SJSA1 (cell line): ENCODE results near the gene CST9L. TPM values are rescaled to one million over a fixed set of nuclear protein-coding genes. Genes with fewer than 3 reads are reported as not detected.
"Not testable (repeated sequence)": the region's sequence is repeated elsewhere in the genome, so short reads cannot be mapped to it uniquely, and the experiment has no call there.

Experiments used
- DNase-seq, 2 experiments: peaks; one replicate each; pipeline ENCODE4 v3.0.0-alpha.2; 2015 to 2020; ENCODE audit warnings: low spot score in 2 of 2, low read depth in 1 of 2
- H3K27ac ChIP-seq: fragments of 250-450 bp; sonication (Bioruptor Pico); 2 replicates; pipeline ENCODE4 v1.5.1; 2020; ENCODE audit warnings: mild to moderate bottlenecking, moderate library complexity
- H3K27me3 ChIP-seq: fragments of 250-450 bp; sonication (Bioruptor Pico); replicated peaks from 2 replicates; pipeline ENCODE4 v1.5.1; 2020; ENCODE audit warnings: mild to moderate bottlenecking, moderate library complexity
- H3K36me3 ChIP-seq: fragments of 250-450 bp; sonication (Bioruptor Pico); 2 replicates; pipeline ENCODE4 v1.5.1; 2020; ENCODE audit warnings: mild to moderate bottlenecking
- H3K4me1 ChIP-seq: fragments of 250-450 bp; sonication (Bioruptor Pico); replicated peaks from 2 replicates; pipeline ENCODE4 v1.6.1; 2021; ENCODE audit warnings: mild to moderate bottlenecking
- H3K4me3 ChIP-seq: fragments of 250-450 bp; sonication (Bioruptor Pico); 2 replicates; pipeline ENCODE4 v1.5.1; 2020; ENCODE audit warnings: mild to moderate bottlenecking
- H3K9me3 ChIP-seq: fragments of 250-450 bp; sonication (Bioruptor Pico); replicated peaks from 2 replicates; pipeline ENCODE4 v1.5.1; 2020; ENCODE audit warnings: mild to moderate bottlenecking
- total RNA-seq: library from RNA; depleted of rRNA; stranded (reverse); fragments of >200 nt; shearing (Covaris generic); gene quantifications from 2 replicates; pipeline ENCODE4 v1.2.3, GENCODE V29; 2014

The CST9L gene
- total RNA-seq, 1 experiment from 2014 or later = not detected

GRCh38 chr20:23582293-23582692 lies 14.0 kb upstream of the CST9L start:
- no peaks in the 10 kb centered on the region for H3K4me1 ChIP-seq
- no peak overlapping the region for H3K4me3 ChIP-seq
- no peak overlapping the region for H3K27ac ChIP-seq
- H3K9me3 ChIP-seq = no peaks in the 10 kb centered on the region
- H3K36me3 ChIP-seq = no peaks in the 10 kb centered on the region
- no peaks in the 10 kb centered on the region for H3K27me3 ChIP-seq
- DNase-seq = no peak

- not testable (repeated sequence) for H3K9me3 ChIP-seq, DNase-seq, H3K27ac ChIP-seq, H3K27me3 ChIP-seq, H3K36me3 ChIP-seq, H3K4me1 ChIP-seq, H3K4me3 ChIP-seq
These were observed 13.5 kb upstream of the CST9L start for GRCh38 chr20:23581833-23582232.

DNA sequence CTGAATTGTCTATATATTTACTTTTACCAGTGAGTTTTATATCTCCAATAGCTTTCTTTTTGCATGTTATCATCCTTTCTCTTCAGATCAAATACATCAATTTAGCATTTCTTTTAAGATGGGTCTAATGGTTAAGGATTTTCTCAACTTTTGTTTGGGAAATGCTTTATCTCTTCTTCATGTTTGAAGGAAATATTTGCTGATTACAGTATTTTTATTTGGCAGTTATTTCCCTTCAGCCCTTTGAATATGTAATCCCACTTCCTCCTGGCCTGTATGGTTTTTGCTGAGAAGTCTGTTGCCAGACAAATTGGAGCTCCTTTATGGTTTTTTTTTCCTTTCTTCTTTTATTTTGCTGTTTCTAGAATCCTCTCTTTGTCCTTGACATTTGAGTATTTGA lies 6.7 kb upstream of the CST9L start:
- H3K4me1 ChIP-seq = no peaks in the 10 kb centered on the region
- peaks cover 4% of the 10 kb centered on the region; the same call in 1 of the 2 replicates for H3K27me3 ChIP-seq
- H3K27ac ChIP-seq = no peak overlapping the region
- DNase-seq = no peak
- no peak overlapping the region for H3K4me3 ChIP-seq
- H3K9me3 ChIP-seq = no peaks in the 10 kb centered on the region
- H3K36me3 ChIP-seq = no peaks in the 10 kb centered on the region

DNA sequence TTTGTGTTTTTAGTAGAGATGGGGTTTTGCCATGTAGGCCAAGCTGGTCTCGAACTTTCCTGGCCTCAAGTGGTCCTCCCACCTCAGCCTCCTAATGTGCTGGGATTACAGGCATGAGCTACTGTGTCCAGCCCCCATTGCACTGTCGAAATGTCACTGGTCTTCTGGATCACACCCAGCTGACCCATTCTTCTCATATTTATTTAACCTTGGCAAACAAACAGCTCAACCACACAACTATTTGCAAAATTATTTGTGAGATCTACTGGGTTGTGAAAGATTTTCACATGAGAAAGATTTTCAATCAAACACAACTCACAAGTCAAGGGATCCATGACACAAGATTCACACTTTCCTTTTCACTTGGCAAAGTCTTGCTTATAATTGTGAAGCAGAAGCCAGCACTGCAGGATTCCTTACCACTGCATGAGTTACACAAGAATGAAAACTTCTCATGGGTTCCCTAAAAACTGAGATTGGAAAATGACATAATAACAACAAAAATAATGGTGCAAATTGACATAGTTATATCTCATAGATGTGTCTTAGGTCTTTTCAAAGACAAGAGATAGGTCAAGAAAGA lies 2.0 kb upstream of the CST9L start:
- DNase-seq = no peak
- Histone ChIP-seq H3K27ac (no peak overlapping the region), H3K27me3 (peaks cover 9% of the 10 kb centered on the region), H3K4me1 (no peaks in the 10 kb centered on the region), H3K4me3 (no peak overlapping the region), H3K9me3 (no peaks in the 10 kb centered on the region), H3K36me3 (no peaks in the 10 kb centered on the region)

DNA sequence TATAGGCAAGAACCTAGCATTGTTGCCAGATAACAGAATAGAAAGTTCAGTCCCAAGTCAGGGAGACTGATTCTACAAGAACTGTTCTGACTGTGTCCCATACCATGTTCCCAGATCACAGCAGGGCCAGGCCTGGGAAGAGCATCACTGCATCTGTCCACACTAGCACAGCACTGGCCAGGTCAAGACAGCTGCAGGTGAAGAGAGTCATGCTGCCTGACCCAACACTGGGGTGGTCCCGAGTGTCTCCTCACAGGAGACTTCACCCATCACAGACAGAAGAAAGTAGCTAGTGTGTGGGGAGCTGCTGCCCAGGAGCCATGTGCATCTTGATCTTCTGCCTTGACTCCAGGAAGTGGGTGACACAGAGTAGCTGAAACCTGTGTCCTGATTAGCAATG lies 1.3 kb upstream of the CST9L start:
- no peaks in the 10 kb centered on the region for H3K4me1 ChIP-seq
- no peaks in the 10 kb centered on the region for H3K9me3 ChIP-seq
- H3K27me3 ChIP-seq = peaks cover 9% of the 10 kb centered on the region
- no peak for DNase-seq
- no peak overlapping the region for H3K4me3 ChIP-seq
- no peaks in the 10 kb centered on the region for H3K36me3 ChIP-seq
- no peak overlapping the region for H3K27ac ChIP-seq

DNA sequence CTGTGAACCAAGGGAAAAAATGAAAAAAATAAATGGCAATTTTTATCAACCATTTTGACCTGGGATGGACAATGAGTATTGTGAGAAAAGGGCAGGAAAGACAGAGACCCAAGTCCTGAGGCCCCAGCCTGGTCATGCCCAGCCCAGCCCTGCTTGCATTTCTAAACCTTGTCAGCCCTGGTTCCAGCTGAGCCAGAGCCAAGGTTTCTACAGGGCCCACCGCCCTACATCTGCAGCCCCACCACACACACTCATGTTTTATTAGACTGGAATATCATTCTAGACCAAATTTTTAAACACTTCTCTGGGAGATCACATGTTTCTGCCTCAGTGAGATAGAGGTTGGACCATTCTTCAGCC lies 667 bp upstream of the CST9L start:
- no peak for DNase-seq
- H3K27ac ChIP-seq = no peak overlapping the region
- H3K4me3 ChIP-seq = no peak overlapping the region
- H3K4me1 ChIP-seq = no peaks in the 10 kb centered on the region
- peaks cover 9% of the 10 kb centered on the region for H3K27me3 ChIP-seq
- no peaks in the 10 kb centered on the region for H3K9me3 ChIP-seq
- H3K36me3 ChIP-seq = no peaks in the 10 kb centered on the region

GRCh38 chr20:23566199-23566932 lies 1.9 kb downstream of the CST9L start:
- Histone ChIP-seq H3K4me1 (no peaks in the 10 kb centered on the region), H3K9me3 (no peaks in the 10 kb centered on the region), H3K36me3 (no peaks in the 10 kb centered on the region), H3K27me3 (peaks cover 5% of the 10 kb centered on the region; the same call in 1 of the 2 replicates), H3K4me3 (no peak overlapping the region), H3K27ac (no peak overlapping the region)
- no peak for DNase-seq

GRCh38 chr20:23565503-23566045 lies 2.7 kb downstream of the CST9L start:
- no peak for DNase-seq
- H3K4me3 ChIP-seq = no peak overlapping the region
- H3K9me3 ChIP-seq = no peaks in the 10 kb centered on the region
- no peak overlapping the region for H3K27ac ChIP-seq
- no peaks in the 10 kb centered on the region for H3K36me3 ChIP-seq
- peaks cover 5% of the 10 kb centered on the region; the same call in 1 of the 2 replicates for H3K27me3 ChIP-seq
- no peaks in the 10 kb centered on the region for H3K4me1 ChIP-seq

DNA sequence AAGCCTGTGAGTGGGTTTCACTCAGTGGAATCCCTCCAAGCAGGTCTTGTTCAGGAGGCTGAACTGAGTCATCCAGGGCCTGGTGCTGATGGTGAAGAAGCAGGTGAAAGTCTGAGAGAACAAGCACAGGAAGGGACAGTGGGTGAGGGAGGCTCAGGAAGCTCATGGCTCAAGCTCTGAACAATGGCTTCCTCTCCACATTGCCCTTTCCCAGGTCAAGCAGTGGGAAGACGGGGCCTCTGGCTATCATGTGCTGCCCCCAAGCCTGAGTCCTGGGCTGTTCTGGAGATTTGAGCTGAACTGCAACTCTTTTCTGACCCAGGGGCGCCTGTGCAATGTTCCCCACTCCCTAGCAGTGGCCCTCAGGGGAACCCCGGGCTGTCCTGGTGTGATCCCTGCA lies 3.4 kb downstream of the CST9L start:
- Histone ChIP-seq H3K4me1 (no peaks in the 10 kb centered on the region), H3K27ac (no peak overlapping the region), H3K27me3 (peaks cover 5% of the 10 kb centered on the region; the same call in 1 of the 2 replicates), H3K9me3 (no peaks in the 10 kb centered on the region), H3K4me3 (no peak overlapping the region), H3K36me3 (no peaks in the 10 kb centered on the region)
- DNase-seq = no peak

- H3K4me1 ChIP-seq = no peaks in the 10 kb centered on the region
- DNase-seq = no peak
These were observed 5.5 kb downstream of the CST9L start for GRCh38 chr20:23562721-23563342.

GRCh38 chr20:23554401-23554800 lies 13.9 kb downstream of the CST9L start:
- Histone ChIP-seq H3K27ac (no peak overlapping the region), H3K4me1 (no peaks in the 10 kb centered on the region), H3K36me3 (no peaks in the 10 kb centered on the region), H3K4me3 (no peak overlapping the region), H3K9me3 (no peaks in the 10 kb centered on the region), H3K27me3 (peaks cover 11% of the 10 kb centered on the region; the same call in 1 of the 2 replicates)
- no peak for DNase-seq

More at GRCh38 chr20:23562721-23563342, 5.5 kb downstream of the CST9L start:
- H3K36me3 ChIP-seq = no peaks in the 10 kb centered on the region
- H3K4me3 ChIP-seq = no peak overlapping the region
- no peak overlapping the region for H3K27ac ChIP-seq
- peaks cover 4% of the 10 kb centered on the region; the same call in 1 of the 2 replicates for H3K27me3 ChIP-seq
- no peaks in the 10 kb centered on the region for H3K9me3 ChIP-seq

DNA sequence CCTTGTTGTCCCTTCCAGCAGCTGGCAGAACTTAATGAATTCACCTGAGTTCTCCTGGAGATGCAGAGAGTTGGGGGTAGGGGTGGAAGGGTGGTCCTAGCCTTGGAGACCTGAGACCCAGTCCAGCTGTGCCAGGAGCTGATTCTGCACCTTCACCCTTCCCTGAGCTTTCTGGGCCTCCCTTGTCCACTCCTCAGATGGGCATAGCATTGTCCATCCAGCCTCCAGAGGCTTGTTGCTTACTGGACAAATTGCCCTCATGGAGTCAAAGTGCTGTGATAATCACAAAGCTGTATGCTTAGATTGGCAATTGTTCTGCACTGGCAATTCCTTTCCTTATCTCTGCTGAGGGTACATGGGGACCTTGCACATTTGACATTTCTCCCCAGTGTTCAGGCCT lies 16.5 kb downstream of the CST9L start:
- no peak overlapping the region for H3K4me3 ChIP-seq
- H3K9me3 ChIP-seq = no peaks in the 10 kb centered on the region
- peaks cover 8% of the 10 kb centered on the region; the same call in 1 of the 2 replicates for H3K27me3 ChIP-seq
- H3K4me1 ChIP-seq = no peaks in the 10 kb centered on the region
- H3K36me3 ChIP-seq = no peaks in the 10 kb centered on the region
- H3K27ac ChIP-seq = no peak overlapping the region
- DNase-seq = no peak

GRCh38 chr20:23551383-23551782 lies 16.9 kb downstream of the CST9L start:
- Histone ChIP-seq H3K9me3 (no peaks in the 10 kb centered on the region), H3K4me3 (no peak overlapping the region), H3K27me3 (peaks cover 8% of the 10 kb centered on the region; the same call in 1 of the 2 replicates), H3K36me3 (no peaks in the 10 kb centered on the region), H3K27ac (no peak overlapping the region), H3K4me1 (no peaks in the 10 kb centered on the region)
- no peak for DNase-seq

DNA sequence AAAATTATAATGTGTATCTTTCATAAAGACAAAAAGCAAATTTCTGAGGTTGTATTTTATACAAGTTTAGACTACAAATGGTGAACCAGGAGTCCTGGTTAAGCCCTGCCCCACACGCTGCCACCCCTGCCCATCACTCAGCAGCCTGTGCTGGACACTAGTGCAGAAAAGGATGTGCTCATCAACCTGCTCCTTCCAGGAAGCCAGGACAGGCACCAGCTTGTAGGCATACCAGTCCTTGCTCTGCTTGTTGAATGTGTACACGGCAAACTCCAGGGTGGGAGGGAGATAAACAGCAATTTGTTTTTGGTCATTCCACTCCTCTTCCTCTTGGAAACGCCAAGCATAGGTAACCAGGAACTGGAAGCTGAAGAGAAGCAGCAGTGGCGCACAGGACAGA lies 18.1 kb downstream of the CST9L start:
- no peaks in the 10 kb centered on the region for H3K9me3 ChIP-seq
- DNase-seq = no peak

More for the DNA sequence above, 18.1 kb downstream of the CST9L start:
- Histone ChIP-seq H3K27ac (no peak overlapping the region), H3K27me3 (0 out of 2 replicates have a peak, but pooled peaks cover 2% of the 10 kb centered on the region), H3K4me3 (no peak overlapping the region), H3K36me3 (no peaks in the 10 kb centered on the region), H3K4me1 (no peaks in the 10 kb centered on the region)
